Measurements from ENCODE around the gene MALT1. TPM values are rescaled to one million over a fixed set of nuclear protein-coding genes. Genes with fewer than 3 reads are reported as not detected.

The MALT1 gene
- total and polyA plus RNA-seq, 7 donors: 3.2 to 11.2 (median 8.8) TPM

DNA sequence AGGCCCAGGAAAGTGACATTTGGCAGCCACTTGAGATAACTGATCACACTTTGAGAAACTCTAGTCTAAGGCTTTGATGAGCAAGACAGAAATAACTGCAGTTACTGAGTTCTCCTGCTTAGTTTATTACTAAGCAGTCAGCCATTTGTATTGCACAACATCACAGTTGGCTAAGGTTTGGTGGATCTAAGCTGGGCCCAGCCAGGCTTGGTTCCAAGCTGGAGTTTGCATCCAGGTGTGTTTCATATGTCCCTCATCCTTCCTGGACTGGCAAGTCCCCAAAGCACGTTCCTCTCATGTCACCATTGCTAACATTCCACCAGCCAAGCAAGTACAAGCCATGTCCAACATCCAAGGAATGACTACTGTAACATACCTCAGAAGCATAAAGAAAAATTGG is 122.1 kb downstream of the MALT1 start:
- no peaks in the 10 kb centered on the region for H3K36me3 ChIP-seq (ENCODE audit: insufficient read depth in 1 of 2, low read depth in 1 of 2)
- intact Hi-C loops (cut with DNase I): loop anchor here in 1 of 2 donors (5.0 kb wide), 1 partner anchor 54 kb away; no protein-coding TSS in a partner anchor
- TF ChIP-seq, protein P1, sequence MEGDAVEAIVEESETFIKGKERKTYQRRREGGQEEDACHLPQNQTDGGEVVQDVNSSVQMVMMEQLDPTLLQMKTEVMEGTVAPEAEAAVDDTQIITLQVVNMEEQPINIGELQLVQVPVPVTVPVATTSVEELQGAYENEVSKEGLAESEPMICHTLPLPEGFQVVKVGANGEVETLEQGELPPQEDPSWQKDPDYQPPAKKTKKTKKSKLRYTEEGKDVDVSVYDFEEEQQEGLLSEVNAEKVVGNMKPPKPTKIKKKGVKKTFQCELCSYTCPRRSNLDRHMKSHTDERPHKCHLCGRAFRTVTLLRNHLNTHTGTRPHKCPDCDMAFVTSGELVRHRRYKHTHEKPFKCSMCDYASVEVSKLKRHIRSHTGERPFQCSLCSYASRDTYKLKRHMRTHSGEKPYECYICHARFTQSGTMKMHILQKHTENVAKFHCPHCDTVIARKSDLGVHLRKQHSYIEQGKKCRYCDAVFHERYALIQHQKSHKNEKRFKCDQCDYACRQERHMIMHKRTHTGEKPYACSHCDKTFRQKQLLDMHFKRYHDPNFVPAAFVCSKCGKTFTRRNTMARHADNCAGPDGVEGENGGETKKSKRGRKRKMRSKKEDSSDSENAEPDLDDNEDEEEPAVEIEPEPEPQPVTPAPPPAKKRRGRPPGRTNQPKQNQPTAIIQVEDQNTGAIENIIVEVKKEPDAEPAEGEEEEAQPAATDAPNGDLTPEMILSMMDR (IDR thresholded peaks at IDR 0.05): no peak
- H3K4me1 ChIP-seq: peaks cover 20% of the 10 kb centered on the region
- no peak overlapping the region for H3K4me3 ChIP-seq
- WGBS, 3 donors: 25 to 30% (median 28%) methylated on average over 1 of the region's 1 CpG
- DNase-seq (peak; percentile 62 to 87), ATAC-seq (peak; percentile 93 to 95 (median 94))
- no peaks in the 10 kb centered on the region for H3K27me3 ChIP-seq (ENCODE audit: insufficient read depth in 3 of 3, low read length in 2 of 3)
- peak overlapping the region; percentile 78 for H3K27ac ChIP-seq
- no peaks in the 10 kb centered on the region for H3K9me3 ChIP-seq

- H3K27ac ChIP-seq: no peak overlapping the region
- no peaks in the 10 kb centered on the region for H3K36me3 ChIP-seq (ENCODE audit: insufficient read depth in 1 of 2, low read depth in 1 of 2)
- TF ChIP-seq, protein P1 (IDR thresholded peaks at IDR 0.05): no peak
- intact Hi-C loops (cut with DNase I): no loop called here
- no peak for DNase-seq
- no peak for ATAC-seq
- no peak overlapping the region for H3K4me3 ChIP-seq
- peaks cover 7% of the 10 kb centered on the region for H3K4me1 ChIP-seq
- H3K27me3 ChIP-seq (ENCODE audit: insufficient read depth in 3 of 3, low read length in 2 of 3): no peaks in the 10 kb centered on the region
- H3K9me3 ChIP-seq: no peaks in the 10 kb centered on the region
- WGBS, 3 donors: 64 to 71% (median 70%) methylated on average over 1 of the region's 1 CpG
Observed at GRCh38 chr18:58796220-58796619, 125.0 kb downstream of the MALT1 start.

DNA sequence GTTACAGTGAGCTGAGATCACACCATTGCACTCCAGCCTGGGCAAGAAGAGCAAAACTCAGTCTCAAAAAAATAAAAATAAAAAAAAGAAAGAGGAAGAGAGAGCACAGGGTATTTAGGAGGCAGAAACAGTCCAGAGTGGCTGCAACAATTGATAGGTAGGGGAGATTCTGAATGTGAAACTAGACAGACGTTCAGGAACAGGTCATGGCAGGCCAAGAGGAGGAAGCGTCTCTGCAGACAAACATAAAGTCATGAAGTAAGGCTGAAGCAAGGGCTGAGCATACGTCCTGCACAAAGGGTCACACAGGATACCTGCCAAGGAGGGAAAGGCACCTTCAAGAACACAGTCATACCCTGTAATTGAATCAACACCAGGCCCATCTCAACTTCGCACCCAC is 129.3 kb downstream of the MALT1 start:
- ATAC-seq (no peak), DNase-seq (no peak)
- Histone ChIP-seq H3K4me3 (no peak overlapping the region), H3K4me1 (no peaks in the 10 kb centered on the region), H3K9me3 (peaks cover 6% of the 10 kb centered on the region), H3K27ac (no peak overlapping the region), H3K36me3 (ENCODE audit: insufficient read depth in 1 of 2, low read depth in 1 of 2) (no peaks in the 10 kb centered on the region), H3K27me3 (ENCODE audit: insufficient read depth in 3 of 3, low read length in 2 of 3) (peaks cover 0 to 1% (median 0%) of the 10 kb centered on the region in 3 donors)
- intact Hi-C loops (cut with DNase I): loop anchor here in 1 of 2 donors (5.0 kb wide), 1 partner anchor 42 kb away; no protein-coding TSS in a partner anchor
- WGBS, 3 donors: 70 to 78% (median 78%) methylated on average over 4 of the region's 4 CpGs
- TF ChIP-seq, protein P1 (IDR thresholded peaks at IDR 0.05): no peak

GRCh38 chr18:58802959-58803358 is 131.7 kb downstream of the MALT1 start:
- intact Hi-C loops (cut with DNase I): loop anchor here in 1 of 2 donors (5.0 kb wide), 1 partner anchor 39 kb away; no protein-coding TSS in a partner anchor
- Histone ChIP-seq H3K9me3 (peaks cover 6% of the 10 kb centered on the region), H3K27me3 (ENCODE audit: insufficient read depth in 3 of 3, low read length in 2 of 3) (peaks cover 0 to 1% (median 0%) of the 10 kb centered on the region in 3 donors), H3K4me1 (no peaks in the 10 kb centered on the region), H3K36me3 (ENCODE audit: insufficient read depth in 1 of 2, low read depth in 1 of 2) (no peaks in the 10 kb centered on the region), H3K27ac (no peak overlapping the region), H3K4me3 (no peak overlapping the region)
- TF ChIP-seq, protein P1 (IDR thresholded peaks at IDR 0.05): no peak
- ATAC-seq: no peak
- no peak for DNase-seq
- 68 to 76% (median 69%) methylated on average over 5 of the region's 5 CpGs for WGBS, 3 donors

DNA sequence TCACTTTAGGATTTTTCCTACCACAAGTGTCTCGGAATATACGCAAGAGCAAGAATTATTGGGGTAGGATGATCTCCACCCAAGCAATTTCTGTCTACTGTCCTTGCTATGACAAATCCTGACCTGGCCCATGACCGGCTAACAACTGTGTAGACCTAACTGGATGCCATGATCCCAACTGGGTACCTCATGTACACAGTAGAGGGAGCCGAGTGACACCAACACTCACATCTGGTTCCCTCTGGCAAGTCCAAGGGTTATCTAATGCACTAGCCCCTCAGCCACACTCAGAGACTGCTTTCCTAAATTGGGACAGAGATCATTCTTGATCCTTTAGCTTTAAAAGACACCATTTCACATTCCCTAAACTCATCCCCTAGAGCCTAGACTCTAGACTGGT is 132.7 kb downstream of the MALT1 start:
- ATAC-seq (no peak), DNase-seq (no peak)
- no peak overlapping the region for H3K4me3 ChIP-seq
- WGBS, 3 donors: 94 to 99% (median 97%) methylated on average over 4 of the region's 4 CpGs
- intact Hi-C loops (cut with DNase I): loop anchor here in 1 of 2 donors (5.0 kb wide), 1 partner anchor 38 kb away; no protein-coding TSS in a partner anchor
- H3K27me3 ChIP-seq (ENCODE audit: insufficient read depth in 3 of 3, low read length in 2 of 3): peaks cover 0 to 1% (median 0%) of the 10 kb centered on the region in 3 donors
- H3K9me3 ChIP-seq: peaks cover 6% of the 10 kb centered on the region
- TF ChIP-seq, protein P1 (IDR thresholded peaks at IDR 0.05): no peak
- H3K27ac ChIP-seq: no peak overlapping the region
- no peaks in the 10 kb centered on the region for H3K4me1 ChIP-seq
- H3K36me3 ChIP-seq (ENCODE audit: insufficient read depth in 1 of 2, low read depth in 1 of 2): no peaks in the 10 kb centered on the region
